ENCODE measurements around the gene ALLC.

Gene ALLC

GRCh38 chr2:3751251-3751650 is 93.3 kb downstream of the ALLC start:
- no peak for DNase-seq (ENCODE audit: low read depth)

- no peak for DNase-seq (ENCODE audit: low read depth)
These were observed 93.8 kb downstream of the ALLC start for GRCh38 chr2:3751806-3752205.
